SU-DHL-6 (cell line): ENCODE results near the gene KCNT2.

ENCODE experiments used
- H2AFZ ChIP-seq: fragments of 200-600 bp; sonication (generic); 2 replicates; pipeline ENCODE4 v1.6.1; 2014; ENCODE audit warnings: low read depth, mild to moderate bottlenecking, moderate library complexity, mixed read lengths, antibody characterized with exemption, low read length; ENCODE audit not compliant: severe bottlenecking
- H3F3A ChIP-seq: fragments of 200-600 bp; shearing (Covaris generic); 2 replicates; pipeline ENCODE4 v1.6.0; 2016; ENCODE audit warnings: antibody characterized with exemption, mild to moderate bottlenecking; ENCODE audit not compliant: insufficient read depth
- H3K27ac ChIP-seq: fragments of 200-600 bp; sonication (generic); 2 replicates; pipeline ENCODE4 v1.5.1; 2016; ENCODE audit warnings: low read depth, mild to moderate bottlenecking, low read length, moderate library complexity, mixed read lengths
- H3K27me3 ChIP-seq: fragments of 200-600 bp; sonication (generic), shearing (Covaris generic); 2 replicates; pipeline ENCODE4 v1.6.0; 2014; ENCODE audit warnings: mild to moderate bottlenecking, low read length
- H3K36me3 ChIP-seq: fragments of 200-600 bp; sonication (generic); 2 replicates; pipeline ENCODE4 v1.6.1; 2014; ENCODE audit warnings: mild to moderate bottlenecking, low read length, mixed read lengths
- H3K4me2 ChIP-seq: fragments of 300-600, 200-600 bp; shearing (Covaris generic), sonication (generic); 2 replicates; pipeline ENCODE4 v1.6.0; 2014; ENCODE audit warnings: low read length, low read depth, mild to moderate bottlenecking; ENCODE audit not compliant: poor library complexity, severe bottlenecking
- H3K4me3 ChIP-seq: fragments of 200-600 bp; sonication (generic); 2 replicates; pipeline ENCODE4 v1.5.1; 2014; ENCODE audit warnings: antibody characterized with exemption, low read length, mild to moderate bottlenecking, mixed read lengths; ENCODE audit not compliant: insufficient read depth, poor library complexity, severe bottlenecking
- H3K79me2 ChIP-seq: fragments of 200-600 bp; sonication (generic); 2 replicates; pipeline ENCODE4 v1.6.1; 2014; ENCODE audit warnings: mild to moderate bottlenecking, low read length, moderate library complexity; ENCODE audit not compliant: insufficient read depth
- H3K9ac ChIP-seq: fragments of 200-600 bp; sonication (generic); 2 replicates; pipeline ENCODE4 v1.7.0; 2014; ENCODE audit warnings: mild to moderate bottlenecking, low read length
- H3K9me2 ChIP-seq: fragments of 200-600 bp; sonication (generic); replicated peaks from 2 replicates; pipeline ENCODE4 v1.6.1; 2014; ENCODE audit warnings: low read length; ENCODE audit not compliant: insufficient read depth
- H3K9me3 ChIP-seq: fragments of 200-600 bp; sonication (generic); 2 replicates; pipeline ENCODE4 v1.6.1; 2014; ENCODE audit warnings: low read length, mixed read lengths; ENCODE audit not compliant: insufficient read depth
- H4K20me1 ChIP-seq: fragments of 200-600 bp; sonication (generic); 2 replicates; pipeline ENCODE4 v1.6.1; 2014; ENCODE audit warnings: low read depth, mild to moderate bottlenecking, antibody characterized with exemption, low read length, moderate library complexity, mixed read lengths
- EZH2phosphoT487 ChIP-seq: fragments of 200-600 bp; sonication (generic), shearing (Covaris generic); conservative IDR thresholded peaks from 2 replicates; pipeline ENCODE4 v1.6.1; 2018; ENCODE audit warnings: mild to moderate bottlenecking, antibody characterized with exemption, low read length, moderate library complexity, mixed read lengths
- TF ChIP-seq, protein P1 (sequence below): fragments of 200-600 bp; sonication (generic); IDR thresholded peaks from one replicate; pipeline ENCODE4 v1.5.1; 2017; ENCODE audit warnings: antibody characterized with exemption, mild to moderate bottlenecking, low read length, moderate library complexity; ENCODE audit not compliant: insufficient read depth, poor library complexity, severe bottlenecking

The KCNT2 gene

DNA sequence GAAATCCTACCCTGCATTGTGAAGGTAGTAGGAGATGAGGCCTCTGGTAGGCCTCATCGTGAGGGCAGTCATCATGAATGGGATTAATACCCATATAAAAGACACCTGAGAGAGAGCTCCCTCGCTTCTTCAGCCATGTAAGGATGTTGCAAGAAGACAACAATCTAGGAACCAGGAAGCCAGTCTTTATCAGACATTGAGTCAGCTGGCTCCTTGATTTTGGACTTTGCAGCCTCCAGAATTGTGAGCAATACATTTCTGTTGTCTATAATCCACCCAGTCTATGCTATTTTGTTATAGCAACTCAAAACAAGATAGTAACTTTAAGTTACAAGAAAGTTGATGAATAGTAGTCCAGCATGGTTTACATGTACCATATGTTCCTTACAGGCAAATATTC is 208.5 kb downstream of the KCNT2 start:
- H3K4me2 ChIP-seq, result no peak overlapping the region
- TF ChIP-seq, protein P1, sequence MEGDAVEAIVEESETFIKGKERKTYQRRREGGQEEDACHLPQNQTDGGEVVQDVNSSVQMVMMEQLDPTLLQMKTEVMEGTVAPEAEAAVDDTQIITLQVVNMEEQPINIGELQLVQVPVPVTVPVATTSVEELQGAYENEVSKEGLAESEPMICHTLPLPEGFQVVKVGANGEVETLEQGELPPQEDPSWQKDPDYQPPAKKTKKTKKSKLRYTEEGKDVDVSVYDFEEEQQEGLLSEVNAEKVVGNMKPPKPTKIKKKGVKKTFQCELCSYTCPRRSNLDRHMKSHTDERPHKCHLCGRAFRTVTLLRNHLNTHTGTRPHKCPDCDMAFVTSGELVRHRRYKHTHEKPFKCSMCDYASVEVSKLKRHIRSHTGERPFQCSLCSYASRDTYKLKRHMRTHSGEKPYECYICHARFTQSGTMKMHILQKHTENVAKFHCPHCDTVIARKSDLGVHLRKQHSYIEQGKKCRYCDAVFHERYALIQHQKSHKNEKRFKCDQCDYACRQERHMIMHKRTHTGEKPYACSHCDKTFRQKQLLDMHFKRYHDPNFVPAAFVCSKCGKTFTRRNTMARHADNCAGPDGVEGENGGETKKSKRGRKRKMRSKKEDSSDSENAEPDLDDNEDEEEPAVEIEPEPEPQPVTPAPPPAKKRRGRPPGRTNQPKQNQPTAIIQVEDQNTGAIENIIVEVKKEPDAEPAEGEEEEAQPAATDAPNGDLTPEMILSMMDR, result no peak
- no peak for TF ChIP-seq EZH2phosphoT487
- no peaks in the 10 kb centered on the region for H3K9me3 ChIP-seq
- no peaks in the 10 kb centered on the region for H4K20me1 ChIP-seq
- H3K36me3 ChIP-seq, result no peaks in the 10 kb centered on the region
- no peaks in the 10 kb centered on the region for H3K9me2 ChIP-seq
- H3K27me3 ChIP-seq, result no peaks in the 10 kb centered on the region
- no peak overlapping the region for H3K27ac ChIP-seq
- no peaks in the 10 kb centered on the region for H3F3A ChIP-seq
- no peaks in the 10 kb centered on the region for H3K79me2 ChIP-seq
- no peak overlapping the region for H3K9ac ChIP-seq
- peak overlapping the region; percentile 60 for H2AFZ ChIP-seq
- H3K4me3 ChIP-seq, result no peak overlapping the region

DNA sequence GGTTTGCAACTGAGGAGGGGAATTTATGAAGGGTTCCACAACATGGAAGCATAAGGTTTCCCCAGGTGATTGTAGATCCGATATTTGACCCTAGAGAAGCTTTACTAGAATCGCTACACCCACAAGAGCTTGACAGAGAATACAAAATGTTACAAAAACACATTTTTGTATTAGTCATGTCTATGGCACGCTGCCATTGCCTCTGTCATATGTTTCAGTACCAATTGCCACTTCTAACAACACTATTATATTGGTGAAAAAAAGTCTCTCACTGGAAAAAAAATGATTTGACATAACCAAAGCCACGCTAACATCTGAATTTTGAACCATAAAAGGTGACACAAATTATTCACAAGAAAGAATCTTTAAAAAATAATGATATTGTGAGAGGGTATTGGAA is 214.5 kb downstream of the KCNT2 start:
- no peaks in the 10 kb centered on the region for H3K79me2 ChIP-seq
- no peaks in the 10 kb centered on the region for H3K9me2 ChIP-seq
- no peak overlapping the region for H3K4me2 ChIP-seq
- H4K20me1 ChIP-seq, result no peaks in the 10 kb centered on the region
- TF ChIP-seq, protein P1, result no peak
- no peak for TF ChIP-seq EZH2phosphoT487
- no peak overlapping the region for H3K4me3 ChIP-seq
- H3K27me3 ChIP-seq, result no peaks in the 10 kb centered on the region
- no peaks in the 10 kb centered on the region for H3F3A ChIP-seq
- no peaks in the 10 kb centered on the region for H3K9me3 ChIP-seq
- peak overlapping the region; percentile 32 for H2AFZ ChIP-seq
- no peaks in the 10 kb centered on the region for H3K36me3 ChIP-seq
- no peak overlapping the region for H3K27ac ChIP-seq
- no peak overlapping the region for H3K9ac ChIP-seq

DNA sequence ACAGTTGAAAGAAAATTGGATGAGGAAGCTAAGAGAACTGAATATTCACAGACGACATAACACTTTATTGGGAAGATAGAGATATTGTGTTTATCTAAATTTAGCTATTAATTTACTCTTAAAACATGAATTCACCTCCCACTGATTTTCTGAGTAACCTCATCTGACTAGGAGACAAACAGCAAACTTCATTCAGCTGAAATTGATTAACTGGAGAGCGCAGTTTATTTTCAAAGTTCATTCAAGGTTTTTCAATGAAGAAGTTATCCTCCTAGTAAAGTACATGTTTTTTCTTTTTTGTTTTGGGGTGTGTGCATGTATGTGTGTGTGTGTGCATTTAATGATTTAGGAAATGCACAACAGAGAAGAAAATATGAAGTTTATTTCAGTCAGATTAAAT is 215.0 kb downstream of the KCNT2 start:
- Histone ChIP-seq H3K4me2 (no peak overlapping the region), H3K9me2 (no peaks in the 10 kb centered on the region), H3K27me3 (no peaks in the 10 kb centered on the region), H3K27ac (no peak overlapping the region), H3F3A (no peaks in the 10 kb centered on the region), H2AFZ (peak overlapping the region; percentile 32), H3K79me2 (no peaks in the 10 kb centered on the region), H4K20me1 (no peaks in the 10 kb centered on the region), H3K9ac (no peak overlapping the region), H3K4me3 (no peak overlapping the region), H3K9me3 (no peaks in the 10 kb centered on the region), H3K36me3 (no peaks in the 10 kb centered on the region)
- no peak for TF ChIP-seq EZH2phosphoT487
- TF ChIP-seq, protein P1, result no peak
